Spinal cord (tissue), 10 donors: ENCODE results near the gene CDH6. TPM values are rescaled to one million over a fixed set of nuclear protein-coding genes. Genes with fewer than 3 reads are reported as not detected.

Source experiments
- DNase-seq, 6 donors: peaks; one replicate each; pipeline versions ENCODE4 v3.0.0 to v3.0.0-alpha.2; 2013 to 2015; ENCODE audit warnings: low spot score in 6 of 6, low read depth in 4 of 6
- H3K27ac ChIP-seq: one replicate; pipeline ENCODE4 v1.5.1; 2013; ENCODE audit warnings: low read depth, low read length, control low read depth
- H3K27me3 ChIP-seq: one replicate; pipeline ENCODE4 v1.6.1; 2013; ENCODE audit warnings: low read length; ENCODE audit not compliant: control insufficient read depth, insufficient read depth
- H3K36me3 ChIP-seq: one replicate; pipeline ENCODE4 v1.6.1; 2013; ENCODE audit warnings: low read length; ENCODE audit not compliant: control insufficient read depth, insufficient read depth
- H3K4me1 ChIP-seq: one replicate; pipeline ENCODE4 v1.6.1; 2013; ENCODE audit warnings: low read length; ENCODE audit not compliant: control insufficient read depth, insufficient read depth
- H3K4me3 ChIP-seq: one replicate; pipeline ENCODE4 v1.5.1; 2013; ENCODE audit warnings: low read depth, low read length, control low read depth
- H3K9me3 ChIP-seq: one replicate; pipeline ENCODE4 v1.6.1; 2013; ENCODE audit warnings: low read length; ENCODE audit not compliant: control insufficient read depth, insufficient read depth
- WGBS: methylation state at CpG from one replicate; pipeline ENCODE4 v1.1.5; 2013; ENCODE audit warnings: missing lambda C conversion rate; ENCODE audit not compliant: insufficient coverage; 5-methylcytosine and 5-hydroxymethylcytosine counted together
- polyA plus RNA-seq, 2 donors: library from polyadenylated mRNA; unstranded; fragments of 120-200 nt; gene quantifications; one replicate each; pipeline ENCODE4 v1.2.1, GENCODE V29; 2013; ENCODE audit not compliant: insufficient read length in 2 of 2
- total RNA-seq, 2 donors: library from RNA; depleted of rRNA in 1 of 2; stranded (reverse); fragments of 120-200 nt in 1 of 2; fragments of >200 nt in 1 of 2; gene quantifications; one replicate each; pipeline versions ENCODE4 v1.2.3 to v1.2.4, GENCODE V29; 2013 to 2014
- donor health status: healthy.

The CDH6 gene
- total and polyA plus RNA-seq, 4 donors = 25.8 to 50.9 (median 34.9) TPM

DNA sequence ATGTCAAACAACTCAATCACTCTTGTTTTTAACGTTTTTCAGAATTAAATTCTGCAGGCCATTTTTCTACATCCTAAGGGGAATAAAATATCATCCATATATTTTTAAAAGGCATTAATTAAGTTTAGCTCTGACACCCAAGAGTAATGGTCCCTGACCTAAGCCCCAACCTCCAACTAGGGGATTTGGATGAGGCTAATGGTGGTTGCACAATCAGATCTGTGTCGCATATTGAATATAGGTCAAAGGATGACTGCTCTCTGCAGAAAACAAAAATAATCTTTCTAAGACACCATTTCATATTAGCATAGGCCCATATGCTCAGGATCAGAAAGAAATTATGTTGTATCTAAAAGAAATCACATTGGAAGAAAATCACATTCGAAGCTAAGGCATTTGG, 20.7 kb downstream of the CDH6 start:
- no peaks in the 10 kb centered on the region for H3K4me1 ChIP-seq
- H3K9me3 ChIP-seq = no peaks in the 10 kb centered on the region
- H3K27me3 ChIP-seq = no peaks in the 10 kb centered on the region
- no peak overlapping the region for H3K27ac ChIP-seq
- WGBS = no CpG with 5 or more reads among the region's 3 CpGs
- DNase-seq = no peak
- H3K36me3 ChIP-seq = no peaks in the 10 kb centered on the region
- H3K4me3 ChIP-seq = no peak overlapping the region

DNA sequence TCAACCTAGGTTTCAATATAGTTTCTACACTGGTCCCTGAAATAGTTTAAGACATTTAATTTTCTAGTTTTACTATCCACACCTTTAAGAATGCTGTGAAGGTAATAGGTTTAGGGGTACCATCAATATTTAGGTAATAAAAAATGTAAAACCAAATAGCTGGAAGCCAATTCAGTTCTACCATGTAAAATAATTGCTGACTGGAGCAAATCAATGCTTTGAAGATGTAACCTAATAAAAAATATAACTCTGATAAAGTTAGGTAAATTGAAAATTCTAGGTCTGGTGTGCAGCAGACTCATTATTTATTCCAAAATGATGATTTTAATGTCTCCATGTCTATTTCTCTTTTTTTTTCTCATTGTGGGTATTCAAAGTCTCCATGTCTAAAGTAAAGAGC, 21.8 kb downstream of the CDH6 start:
- H3K27ac ChIP-seq = no peak overlapping the region
- H3K27me3 ChIP-seq = no peaks in the 10 kb centered on the region
- no peaks in the 10 kb centered on the region for H3K4me1 ChIP-seq
- H3K36me3 ChIP-seq = no peaks in the 10 kb centered on the region
- no peak overlapping the region for H3K4me3 ChIP-seq
- no peak for DNase-seq
- H3K9me3 ChIP-seq = no peaks in the 10 kb centered on the region

DNA sequence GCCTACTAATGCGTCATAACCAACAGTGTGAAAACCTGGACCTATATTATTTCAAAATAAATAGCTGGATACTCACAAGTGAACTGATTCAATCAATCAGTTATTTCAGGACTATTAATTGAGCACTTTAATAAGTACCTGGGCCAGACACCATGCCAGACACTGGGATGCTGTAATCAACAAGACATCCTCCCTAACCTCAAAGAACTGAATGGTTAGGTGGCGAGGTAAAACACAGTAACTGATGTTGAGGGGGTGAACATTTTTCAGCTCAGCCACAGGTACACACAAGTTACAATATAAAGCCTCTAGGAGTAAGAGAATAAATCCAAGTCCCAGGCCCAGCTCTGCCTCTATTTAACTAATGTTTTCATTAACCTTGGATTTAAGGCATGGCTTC, 24.0 kb downstream of the CDH6 start:
- Histone ChIP-seq H3K27me3 (no peaks in the 10 kb centered on the region), H3K9me3 (no peaks in the 10 kb centered on the region), H3K4me3 (no peak overlapping the region), H3K36me3 (no peaks in the 10 kb centered on the region), H3K27ac (no peak overlapping the region), H3K4me1 (no peaks in the 10 kb centered on the region)
- DNase-seq = no peak
- WGBS = no CpG with 5 or more reads among the region's 2 CpGs

DNA sequence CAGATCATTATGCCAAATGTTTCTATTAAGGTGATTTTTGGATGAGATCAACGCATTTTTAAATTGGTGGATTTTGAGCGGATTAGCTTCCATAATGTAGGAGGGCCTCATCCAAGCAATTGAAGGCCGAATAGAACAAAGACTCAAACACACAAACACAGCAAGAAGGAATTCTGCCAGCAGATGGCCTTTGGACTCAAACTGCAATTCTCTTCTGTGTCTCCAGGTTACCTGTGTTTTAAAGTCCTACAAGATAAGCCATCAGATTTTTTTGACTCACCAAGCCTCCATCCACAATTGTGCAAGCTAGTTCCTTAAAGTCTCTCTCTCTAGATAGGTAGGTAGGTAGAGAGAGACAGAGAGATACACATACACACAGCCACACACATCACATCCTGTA, 25.5 kb downstream of the CDH6 start:
- no peak for DNase-seq
- Histone ChIP-seq H3K4me3 (no peak overlapping the region), H3K27me3 (no peaks in the 10 kb centered on the region), H3K36me3 (no peaks in the 10 kb centered on the region), H3K4me1 (no peaks in the 10 kb centered on the region), H3K9me3 (no peaks in the 10 kb centered on the region), H3K27ac (no peak overlapping the region)
- 100% methylated on average over 1 of the region's 3 CpGs for WGBS

DNA sequence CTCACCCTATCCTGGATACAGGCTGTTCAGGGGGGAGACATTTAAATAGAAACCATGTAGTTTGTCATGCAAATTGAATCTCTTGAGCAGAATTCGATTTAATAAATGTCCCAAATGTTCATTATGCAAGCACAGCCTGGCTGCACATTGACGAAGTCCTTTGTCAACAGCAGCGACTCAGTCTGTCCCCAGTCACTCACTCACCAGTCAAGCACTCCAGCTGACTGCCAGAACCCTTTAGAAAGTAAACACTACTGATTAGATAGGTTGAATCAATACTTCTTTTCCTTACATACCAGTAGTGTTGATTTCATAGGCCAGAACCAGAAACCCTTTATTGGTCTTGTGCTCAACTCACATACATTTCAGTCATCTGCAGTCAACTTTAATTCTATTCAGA, 27.5 kb downstream of the CDH6 start:
- H3K9me3 ChIP-seq = no peaks in the 10 kb centered on the region
- 23% methylated on average over 3 of the region's 3 CpGs for WGBS
- no peaks in the 10 kb centered on the region for H3K27me3 ChIP-seq
- H3K4me3 ChIP-seq = no peak overlapping the region
- H3K4me1 ChIP-seq = no peaks in the 10 kb centered on the region
- H3K36me3 ChIP-seq = no peaks in the 10 kb centered on the region
- no peak overlapping the region for H3K27ac ChIP-seq
- DNase-seq = peak in 1 of 6 donors; percentile 44

DNA sequence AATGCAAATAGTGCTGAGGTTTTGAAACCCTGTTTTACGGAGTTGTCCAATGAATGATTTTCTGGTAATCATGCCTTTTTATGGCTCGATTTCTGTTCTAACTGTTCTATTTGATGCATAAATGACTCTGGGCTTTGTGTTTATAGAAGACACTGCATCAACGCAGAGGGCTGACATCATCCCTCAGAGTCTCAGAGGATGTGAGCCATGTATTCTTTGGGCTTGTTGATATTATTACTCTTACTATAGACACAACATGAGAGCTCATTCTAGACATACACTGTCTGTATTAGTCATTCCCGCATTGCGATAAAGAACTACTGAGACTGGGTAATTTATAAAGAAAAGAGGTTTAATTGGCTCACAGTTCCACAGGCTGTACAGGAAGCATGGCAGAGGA, 31.6 kb downstream of the CDH6 start:
- H3K4me3 ChIP-seq = no peak overlapping the region
- no peak overlapping the region for H3K27ac ChIP-seq
- H3K4me1 ChIP-seq = no peaks in the 10 kb centered on the region
- no CpG with 5 or more reads among the region's 5 CpGs for WGBS
- H3K9me3 ChIP-seq = no peaks in the 10 kb centered on the region
- H3K36me3 ChIP-seq = no peaks in the 10 kb centered on the region
- no peaks in the 10 kb centered on the region for H3K27me3 ChIP-seq
- no peak for DNase-seq

DNA sequence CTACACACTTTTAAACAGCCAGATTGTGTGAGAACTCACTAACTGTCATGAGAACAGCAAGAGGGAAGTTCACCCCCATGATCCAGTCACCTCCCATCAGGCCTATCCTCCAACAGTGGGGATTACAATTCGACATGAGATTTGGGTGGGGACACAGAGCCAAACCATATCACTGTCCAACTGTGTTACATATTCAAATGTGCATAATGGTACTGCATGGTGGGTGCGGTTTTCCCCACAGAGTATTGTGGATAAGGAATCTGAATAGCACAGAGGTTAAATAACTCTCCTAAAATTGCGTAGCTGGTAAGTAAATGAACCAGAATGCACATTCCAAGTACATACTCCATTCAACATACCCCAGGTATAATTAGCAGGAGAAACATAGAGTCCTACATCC, 32.1 kb downstream of the CDH6 start:
- no CpG with 5 or more reads among the region's 3 CpGs for WGBS

DNA sequence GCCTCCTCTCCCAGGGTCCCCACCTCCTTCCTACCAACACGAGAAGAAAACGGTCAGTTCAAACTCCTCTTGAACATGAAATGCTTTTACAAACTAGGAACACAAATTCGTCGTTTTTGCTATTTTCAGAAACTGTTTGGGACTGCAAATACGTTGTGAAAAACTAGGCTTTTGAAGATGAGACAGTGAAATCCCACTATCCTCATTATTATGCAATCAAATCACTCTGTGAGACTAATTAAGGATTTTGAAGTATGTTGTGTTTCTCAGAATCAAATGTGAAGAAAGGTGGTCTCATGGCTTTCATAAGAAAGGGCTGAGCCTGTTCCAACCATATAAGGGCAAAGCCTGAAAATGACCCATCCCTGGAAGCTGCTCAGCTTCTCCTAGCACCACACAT, 33.2 kb downstream of the CDH6 start:
- WGBS = 100% methylated on average over 2 of the region's 5 CpGs

More for the DNA sequence above, 32.1 kb downstream of the CDH6 start:
- Histone ChIP-seq H3K4me3 (no peak overlapping the region), H3K4me1 (no peaks in the 10 kb centered on the region), H3K36me3 (no peaks in the 10 kb centered on the region), H3K27ac (no peak overlapping the region), H3K27me3 (no peaks in the 10 kb centered on the region), H3K9me3 (no peaks in the 10 kb centered on the region)
- DNase-seq = no peak

DNA sequence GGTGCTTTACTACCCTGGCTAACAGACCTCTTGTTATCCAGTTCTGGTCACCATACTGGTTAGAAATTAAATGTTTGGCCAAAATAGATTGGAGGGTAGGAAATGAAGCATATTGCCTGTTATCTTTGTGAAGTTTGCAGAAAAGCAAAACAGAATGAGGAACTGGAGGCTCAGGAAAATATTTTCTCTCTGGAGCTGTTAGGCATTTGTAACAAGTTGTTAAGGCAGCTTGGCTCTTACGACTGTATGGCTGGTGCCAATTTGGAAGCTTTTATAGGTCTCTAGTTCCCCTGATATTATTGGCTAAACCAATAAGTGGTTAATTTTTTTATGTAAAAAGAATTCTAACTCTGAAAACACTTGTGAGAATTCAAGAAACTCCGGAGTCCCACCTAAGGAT, 35.8 kb downstream of the CDH6 start:
- no peaks in the 10 kb centered on the region for H3K4me1 ChIP-seq
- DNase-seq = peak in 1 of 6 donors; percentile 70
- no CpG with 5 or more reads among the region's 2 CpGs for WGBS
- no peaks in the 10 kb centered on the region for H3K27me3 ChIP-seq
- no peaks in the 10 kb centered on the region for H3K9me3 ChIP-seq
- H3K27ac ChIP-seq = no peak overlapping the region
- no peaks in the 10 kb centered on the region for H3K36me3 ChIP-seq
- no peak overlapping the region for H3K4me3 ChIP-seq

More for the DNA sequence above, 33.2 kb downstream of the CDH6 start:
- Histone ChIP-seq H3K4me1 (no peaks in the 10 kb centered on the region), H3K36me3 (no peaks in the 10 kb centered on the region), H3K4me3 (no peak overlapping the region), H3K27me3 (no peaks in the 10 kb centered on the region), H3K27ac (no peak overlapping the region), H3K9me3 (no peaks in the 10 kb centered on the region)
- DNase-seq = no peak

DNA sequence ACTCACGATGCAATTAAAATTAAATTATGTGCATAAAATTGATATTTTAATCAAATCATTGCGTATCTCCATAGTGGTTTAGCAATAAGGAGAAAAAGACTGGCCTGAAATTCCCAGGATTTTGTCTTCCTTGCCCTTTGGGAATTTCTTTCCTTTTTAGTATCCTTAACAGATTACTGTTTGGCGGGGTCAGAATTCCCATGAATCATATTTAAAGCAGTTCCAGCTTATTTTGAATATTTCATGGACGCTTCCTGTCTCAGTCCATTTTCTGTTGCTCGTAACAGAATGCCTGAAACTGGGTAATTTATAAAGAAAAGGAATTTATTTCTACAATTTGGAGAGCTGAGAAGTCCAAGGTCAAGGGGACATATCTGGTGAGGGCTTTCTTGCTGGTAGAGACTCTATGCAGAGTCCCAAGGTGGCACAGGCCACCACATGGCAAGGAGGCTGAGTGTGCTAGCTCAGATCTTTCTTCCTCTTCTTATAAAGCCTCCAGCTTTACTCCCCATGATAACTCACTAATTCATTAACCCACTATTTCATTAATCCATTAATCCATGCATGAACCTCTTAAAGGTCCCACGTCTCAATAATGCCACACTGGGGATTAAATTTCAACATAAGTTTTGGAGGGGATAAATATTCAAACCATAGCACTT, 37.8 kb downstream of the CDH6 start:
- no peak for DNase-seq
- WGBS = 100% methylated on average over 2 of the region's 6 CpGs

More for the DNA sequence above, 37.8 kb downstream of the CDH6 start:
- H3K27ac ChIP-seq = no peak overlapping the region
- H3K9me3 ChIP-seq = no peaks in the 10 kb centered on the region
- no peaks in the 10 kb centered on the region for H3K27me3 ChIP-seq
- no peak overlapping the region for H3K4me3 ChIP-seq
- peaks cover 1% of the 10 kb centered on the region for H3K4me1 ChIP-seq
- no peaks in the 10 kb centered on the region for H3K36me3 ChIP-seq
